HG02970 (cell line): Measurements from ENCODE around the gene HINT1.

Experiments used
- ATAC-seq: cut with Tn5 transposase; IDR thresholded peaks from one replicate; pipeline ENCODE4 v1.9.1; 2021; ENCODE audit warnings: mild to moderate bottlenecking, moderate library complexity, moderate number of reproducible peaks; ENCODE audit not compliant: unreplicated experiment, low FRiP score

Gene HINT1

GRCh38 chr5:131114754-131115153 lies 50.3 kb downstream of the HINT1 start:
- no peak for ATAC-seq

GRCh38 chr5:131112424-131112823 lies 52.6 kb downstream of the HINT1 start:
- ATAC-seq: no peak

- ATAC-seq: no peak
Measured at GRCh38 chr5:131110256-131110594, 54.8 kb downstream of the HINT1 start.

- ATAC-seq: peak; percentile 71
Measured at GRCh38 chr5:131109540-131110255, 55.4 kb downstream of the HINT1 start.
